Fibroblast of lung (primary cell): ENCODE data around the gene CRACDL.

Experiments
- CTCF ChIP-seq, 2 donors: IDR thresholded peaks in 1 of 2; conservative IDR thresholded peaks in 1 of 2; 1 replicate in 1 of 2; 2 replicates in 1 of 2; pipeline ENCODE4 v1.5.1; 2011 to 2012; ENCODE audit warnings: low read length in 2 of 2, control low read depth in 1 of 2, inconsistent platforms in 1 of 2, low read depth in 1 of 2, mild to moderate bottlenecking in 1 of 2
- EZH2 ChIP-seq: IDR thresholded peaks from 2 replicates; pipeline ENCODE4 v1.5.1; 2012; ENCODE audit warnings: low read length, control low read depth, mild to moderate bottlenecking; ENCODE audit errors: missing control alignments

- TF ChIP-seq EZH2 (no peak), CTCF (conservative IDR thresholded peaks at IDR 0.05 in 1 of 2, IDR thresholded peaks at IDR 0.05 in 1 of 2; ENCODE audit: low read depth in 1 of 2, low read length in 2 of 2) (no peak)
Observed at GRCh38 chr2:98924910-98925309, 11.1 kb downstream of the CRACDL start.
